GM12878 (cell line): ENCODE data around the gene OR10H2. TPM values are rescaled to one million over a fixed set of nuclear protein-coding genes. Genes with fewer than 3 reads are reported as not detected.

ENCODE experiments used
- ATAC-seq: fragments of 200-7000 bp; cut with Tn5 transposase; 3 replicates; pipeline ENCODE4 v1.9.1; 2020; ENCODE audit warnings: mild to moderate bottlenecking, moderate library complexity
- BruUV-seq: library from RNA; stranded (reverse); fragments of 400-500 nt; replicated peaks from 2 replicates; lab custom pipeline; 2021; lab: Mats Ljungman, UMichigan
- CTCF ChIA-PET: fragments of 300-600 bp; sonication (Branson Sonifier 250); formaldehyde crosslinking; extraction: SDS; loops from one replicate; lab custom pipeline; 2021; ENCODE audit warnings: inconsistent platforms; lab: Yijun Ruan, JAX
- POLR2A ChIA-PET: fragments of 350-600 bp; formaldehyde crosslinking; extraction: SDS; loops from one replicate; lab custom pipeline; 2021; ENCODE audit warnings: inconsistent platforms; lab: Charles Lee
- RAD21 ChIA-PET: fragments of 300-600 bp; sonication (Branson Sonifier 250); formaldehyde crosslinking; loops from one replicate; lab custom pipeline; 2023; ENCODE audit warnings: antibody characterized with exemption; ENCODE audit not compliant: unreplicated experiment; lab: Charles Lee
- SMC1A ChIA-PET: fragments of 300-600 bp; sonication (Branson Sonifier 250); formaldehyde crosslinking; loops from one replicate; lab custom pipeline; 2023; ENCODE audit not compliant: unreplicated experiment, uncharacterized antibody; lab: Charles Lee
- DNase-seq: peaks from one replicate; pipeline ENCODE4 v3.0.0-alpha.2; 2011; ENCODE audit warnings: low read depth, low spot score
- FAIRE-seq: peaks from 3 replicates; lab custom pipeline; 2011; peaks lifted over from hg19 to GRCh38; lab: Jason Lieb, UNC
- H2AFZ ChIP-seq: 2 replicates; pipeline ENCODE4 v1.6.0; 2011; ENCODE audit warnings: low read depth, low read length, control low read depth; ENCODE audit not compliant: control insufficient read depth
- H3K27ac ChIP-seq: 2 replicates; pipeline ENCODE4 v1.5.1; 2011; ENCODE audit warnings: control low read depth; ENCODE audit not compliant: control insufficient read depth, insufficient read depth
- H3K27me3 ChIP-seq, 2 experiments: replicated peaks in 1 of 2; 2 replicates each; pipeline versions ENCODE4 v1.6.0 to v1.6.1; 2011; ENCODE audit warnings: low read length in 1 of 2; ENCODE audit not compliant: control insufficient read depth in 2 of 2, insufficient read depth in 2 of 2
- H3K36me3 ChIP-seq, 2 experiments: 2 replicates each; pipeline ENCODE4 v1.5.1; 2011; ENCODE audit warnings: low read length in 1 of 2; ENCODE audit not compliant: control insufficient read depth in 2 of 2, insufficient read depth in 2 of 2
- H3K4me1 ChIP-seq: 2 replicates; pipeline ENCODE4 v1.6.1; 2011; ENCODE audit warnings: mild to moderate bottlenecking, low read length, moderate library complexity, mixed read lengths; ENCODE audit not compliant: control insufficient read depth, insufficient read depth
- H3K4me2 ChIP-seq: 2 replicates; pipeline ENCODE4 v1.6.0; 2011; ENCODE audit warnings: control low read depth; ENCODE audit not compliant: control insufficient read depth, insufficient read depth
- H3K4me3 ChIP-seq: fragments of 200-600 bp; sonication (generic); 2 replicates; pipeline ENCODE4 v1.5.1; 2016
- H3K79me2 ChIP-seq: 2 replicates; pipeline ENCODE4 v1.6.0; 2011; ENCODE audit warnings: low read length; ENCODE audit not compliant: control insufficient read depth, insufficient read depth
- H3K9ac ChIP-seq: 2 replicates; pipeline ENCODE4 v1.8.0; 2011; ENCODE audit warnings: low read length, control low read depth, mixed read lengths; ENCODE audit not compliant: control insufficient read depth, insufficient read depth
- H3K9me3 ChIP-seq: replicated peaks from 3 replicates; pipeline ENCODE4 v1.5.1; 2011; ENCODE audit warnings: mild to moderate bottlenecking, low read length; ENCODE audit not compliant: control insufficient read depth, insufficient read depth
- H4K20me1 ChIP-seq: 2 replicates; pipeline ENCODE4 v1.6.0; 2011; ENCODE audit not compliant: control insufficient read depth, insufficient read depth
- ASH2L ChIP-seq: fragments of 300-600, 200-600 bp; sonication (generic); IDR thresholded peaks from 2 replicates; pipeline ENCODE4 v1.6.1; 2017; ENCODE audit warnings: low read depth, mild to moderate bottlenecking, borderline replicate concordance
- MEF2A ChIP-seq: IDR thresholded peaks from 2 replicates; pipeline ENCODE4 v1.6.1; 2011; ENCODE audit warnings: low read depth, mild to moderate bottlenecking, low read length, moderate library complexity; ENCODE audit not compliant: insufficient read depth
- NR2C2 ChIP-seq: IDR thresholded peaks from 2 replicates; pipeline ENCODE4 v1.6.1; 2011; ENCODE audit warnings: borderline replicate concordance, low read depth; ENCODE audit not compliant: control insufficient read depth, insufficient read length
- NRF1 ChIP-seq: conservative IDR thresholded peaks from 2 replicates; pipeline ENCODE4 v1.6.1; 2011; ENCODE audit warnings: mild to moderate bottlenecking, low read depth, low read length, improper control_type of control experiment
- SIX5 ChIP-seq: IDR thresholded peaks from 2 replicates; pipeline ENCODE4 v1.6.1; 2011; ENCODE audit warnings: mild to moderate bottlenecking, low read depth, low read length, moderate library complexity; ENCODE audit not compliant: severe bottlenecking
- SMAD5 ChIP-seq: IDR thresholded peaks from 2 replicates; pipeline ENCODE4 v1.6.1; 2016; ENCODE audit warnings: antibody characterized with exemption, low read depth
- SMARCA5 ChIP-seq: fragments of 450-650 bp; IDR thresholded peaks from 2 replicates; pipeline ENCODE4 v1.6.1; 2017; ENCODE audit warnings: mild to moderate bottlenecking
- WGBS: methylation state at CpG from one replicate; pipeline ENCODE4 v1.1.6; 2016; ENCODE audit warnings: low lambda C conversion rate; ENCODE audit not compliant: insufficient replicate concordance, insufficient coverage; ENCODE audit errors: missing lambda C conversion rate; 5-methylcytosine and 5-hydroxymethylcytosine counted together
- in situ Hi-C: fragments of 300-500 bp; cut with MboI; formaldehyde crosslinking; loops from 9 replicates; pipeline ENCODE4 v1.14.3; 2018; ENCODE audit warnings: mixed read lengths
- intact Hi-C: fragments of 100-400 bp; cut with micrococcal nuclease; formaldehyde crosslinking; loops from one replicate; pipeline ENCODE4 v1.14.2; 2022; ENCODE audit not compliant: unreplicated experiment
- polyA plus RNA-seq, 11 experiments: library from polyadenylated mRNA; depleted of rRNA in 4 of 11; unstranded in 6 of 11; stranded (reverse) in 5 of 11; fragments of >200 nt; fragmentation: Nextera tagmentation in 4 of 11; fragmentation: Illumina TruSeq in 1 of 11; extraction: Ambion mirVana in 4 of 11; extraction: Trizol in 1 of 11; gene quantifications; 1 replicate in 1 of 11; 2 replicates in 10 of 11; pipeline versions ENCODE4 v1.2.1 to v1.2.3, GENCODE V29; 2011 to 2016; ENCODE audit warnings: inconsistent platforms in 2 of 11, missing spikeins in 2 of 11, low read depth in 1 of 11
- total RNA-seq, 4 experiments: library from RNA; depleted of rRNA in 3 of 4; stranded (reverse); fragments of >200 nt in 3 of 4; fragmentation: Illumina TruSeq in 1 of 4; extraction: Trizol in 1 of 4; gene quantifications; 2 replicates each; pipeline versions ENCODE4 v1.2.1 to v1.2.3, GENCODE V29; 2013 to 2021
- TF ChIP-seq, protein P1 (sequence below): fragments of 150-350 bp; IDR thresholded peaks from 2 replicates; pipeline ENCODE4 v1.6.1; 2016; ENCODE audit warnings: low read depth, low read length
- TF ChIP-seq, protein P2 (sequence below): fragments of 450-650 bp; IDR thresholded peaks from 2 replicates; pipeline ENCODE4 v1.6.1; 2018; ENCODE audit warnings: borderline replicate concordance, mild to moderate bottlenecking; ENCODE audit not compliant: partially characterized antibody
- TF ChIP-seq, protein P3 (sequence below): fragments of 450-650 bp; IDR thresholded peaks from 2 replicates; pipeline ENCODE4 v1.6.1; 2014; ENCODE audit warnings: mild to moderate bottlenecking

OR10H2 gene
- total and polyA plus RNA-seq, 10 of the 15 experiments (the other 5 are each of a cell fraction or from before 2014, with no cell fraction given) = not detected

DNA sequence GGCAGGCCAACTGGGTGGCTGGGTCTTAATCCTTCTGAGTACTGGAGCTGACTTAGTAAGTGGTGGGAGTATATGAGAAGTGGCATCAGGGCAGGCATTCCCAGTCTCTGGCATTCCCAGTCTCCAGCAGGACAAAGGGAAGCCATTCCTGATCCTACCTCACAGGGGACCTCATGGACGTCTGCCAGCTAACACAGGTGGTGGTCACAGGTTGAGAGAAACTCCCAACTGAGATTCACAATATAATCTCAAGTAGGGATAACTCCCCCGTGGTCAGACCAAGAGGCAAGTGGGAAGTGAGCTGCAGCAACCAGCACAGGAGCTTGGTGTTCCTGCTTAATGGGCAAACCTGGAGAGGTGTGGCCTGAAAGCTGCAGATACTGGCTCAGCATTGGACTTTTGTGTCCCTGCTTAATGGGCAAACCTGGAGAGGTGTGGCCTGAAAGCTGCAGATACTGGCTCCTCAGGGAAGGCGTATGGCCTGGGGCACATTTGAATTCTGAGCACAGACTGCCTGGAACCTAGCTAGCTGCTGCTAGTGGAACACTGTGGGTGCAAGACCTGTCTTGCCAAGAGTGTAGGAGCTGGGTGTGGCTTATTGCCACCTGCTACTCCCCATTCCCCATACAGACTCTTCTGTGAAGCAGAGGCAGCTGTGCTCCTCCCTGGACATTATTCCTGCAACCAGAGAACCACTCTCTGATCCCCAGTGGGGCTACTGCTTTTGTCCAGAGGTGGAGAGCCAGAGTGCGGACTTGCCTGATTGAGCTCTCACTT lies 25.9 kb upstream of the OR10H2 start:
- ATAC-seq = no peak
- WGBS = 3% methylated on average over 4 of the region's 4 CpGs
- Histone ChIP-seq H3K9me3 (no peaks in the 10 kb centered on the region), H3K9ac (no peak overlapping the region), H3K27me3 (no peaks in the 10 kb centered on the region), H3K4me2 (no peak overlapping the region), H2AFZ (no peak overlapping the region), H3K27ac (no peak overlapping the region), H3K4me1 (no peaks in the 10 kb centered on the region), H3K4me3 (no peak overlapping the region), H3K79me2 (no peaks in the 10 kb centered on the region), H3K36me3 (no peaks in the 10 kb centered on the region), H4K20me1 (no peaks in the 10 kb centered on the region)
- DNase-seq = no peak
- intact Hi-C loops = no loop called here
- ChIA-PET POLR2A (no interaction called here), RAD21 (no interaction called here), CTCF (interaction anchor here (0.6 kb wide), 1 partner anchor 749 kb away, joined by 3 read pairs; no protein-coding TSS in a partner anchor), SMC1A (interaction anchor here (0.6 kb wide), 1 partner anchor 135 kb away, joined by 3 read pairs; no protein-coding TSS in a partner anchor)
- TF ChIP-seq ASH2L (no peak), SMAD5 (no peak), SMARCA5 (no peak), NRF1 (no peak), MEF2A (no peak), SIX5 (no peak), NR2C2 (no peak)
- TF ChIP-seq, protein P1, sequence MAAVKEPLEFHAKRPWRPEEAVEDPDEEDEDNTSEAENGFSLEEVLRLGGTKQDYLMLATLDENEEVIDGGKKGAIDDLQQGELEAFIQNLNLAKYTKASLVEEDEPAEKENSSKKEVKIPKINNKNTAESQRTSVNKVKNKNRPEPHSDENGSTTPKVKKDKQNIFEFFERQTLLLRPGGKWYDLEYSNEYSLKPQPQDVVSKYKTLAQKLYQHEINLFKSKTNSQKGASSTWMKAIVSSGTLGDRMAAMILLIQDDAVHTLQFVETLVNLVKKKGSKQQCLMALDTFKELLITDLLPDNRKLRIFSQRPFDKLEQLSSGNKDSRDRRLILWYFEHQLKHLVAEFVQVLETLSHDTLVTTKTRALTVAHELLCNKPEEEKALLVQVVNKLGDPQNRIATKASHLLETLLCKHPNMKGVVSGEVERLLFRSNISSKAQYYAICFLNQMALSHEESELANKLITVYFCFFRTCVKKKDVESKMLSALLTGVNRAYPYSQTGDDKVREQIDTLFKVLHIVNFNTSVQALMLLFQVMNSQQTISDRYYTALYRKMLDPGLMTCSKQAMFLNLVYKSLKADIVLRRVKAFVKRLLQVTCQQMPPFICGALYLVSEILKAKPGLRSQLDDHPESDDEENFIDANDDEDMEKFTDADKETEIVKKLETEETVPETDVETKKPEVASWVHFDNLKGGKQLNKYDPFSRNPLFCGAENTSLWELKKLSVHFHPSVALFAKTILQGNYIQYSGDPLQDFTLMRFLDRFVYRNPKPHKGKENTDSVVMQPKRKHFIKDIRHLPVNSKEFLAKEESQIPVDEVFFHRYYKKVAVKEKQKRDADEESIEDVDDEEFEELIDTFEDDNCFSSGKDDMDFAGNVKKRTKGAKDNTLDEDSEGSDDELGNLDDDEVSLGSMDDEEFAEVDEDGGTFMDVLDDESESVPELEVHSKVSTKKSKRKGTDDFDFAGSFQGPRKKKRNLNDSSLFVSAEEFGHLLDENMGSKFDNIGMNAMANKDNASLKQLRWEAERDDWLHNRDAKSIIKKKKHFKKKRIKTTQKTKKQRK = no peak
- TF ChIP-seq, protein P2, sequence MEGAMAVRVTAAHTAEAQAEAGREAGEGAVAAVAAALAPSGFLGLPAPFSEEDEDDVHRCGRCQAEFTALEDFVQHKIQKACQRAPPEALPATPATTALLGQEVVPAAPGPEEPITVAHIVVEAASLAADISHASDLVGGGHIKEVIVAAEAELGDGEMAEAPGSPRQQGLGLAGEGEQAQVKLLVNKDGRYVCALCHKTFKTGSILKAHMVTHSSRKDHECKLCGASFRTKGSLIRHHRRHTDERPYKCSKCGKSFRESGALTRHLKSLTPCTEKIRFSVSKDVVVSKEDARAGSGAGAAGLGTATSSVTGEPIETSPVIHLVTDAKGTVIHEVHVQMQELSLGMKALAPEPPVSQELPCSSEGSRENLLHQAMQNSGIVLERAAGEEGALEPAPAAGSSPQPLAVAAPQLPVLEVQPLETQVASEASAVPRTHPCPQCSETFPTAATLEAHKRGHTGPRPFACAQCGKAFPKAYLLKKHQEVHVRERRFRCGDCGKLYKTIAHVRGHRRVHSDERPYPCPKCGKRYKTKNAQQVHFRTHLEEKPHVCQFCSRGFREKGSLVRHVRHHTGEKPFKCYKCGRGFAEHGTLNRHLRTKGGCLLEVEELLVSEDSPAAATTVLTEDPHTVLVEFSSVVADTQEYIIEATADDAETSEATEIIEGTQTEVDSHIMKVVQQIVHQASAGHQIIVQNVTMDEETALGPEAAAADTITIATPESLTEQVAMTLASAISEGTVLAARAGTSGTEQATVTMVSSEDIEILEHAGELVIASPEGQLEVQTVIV = no peak
- TF ChIP-seq, protein P3, sequence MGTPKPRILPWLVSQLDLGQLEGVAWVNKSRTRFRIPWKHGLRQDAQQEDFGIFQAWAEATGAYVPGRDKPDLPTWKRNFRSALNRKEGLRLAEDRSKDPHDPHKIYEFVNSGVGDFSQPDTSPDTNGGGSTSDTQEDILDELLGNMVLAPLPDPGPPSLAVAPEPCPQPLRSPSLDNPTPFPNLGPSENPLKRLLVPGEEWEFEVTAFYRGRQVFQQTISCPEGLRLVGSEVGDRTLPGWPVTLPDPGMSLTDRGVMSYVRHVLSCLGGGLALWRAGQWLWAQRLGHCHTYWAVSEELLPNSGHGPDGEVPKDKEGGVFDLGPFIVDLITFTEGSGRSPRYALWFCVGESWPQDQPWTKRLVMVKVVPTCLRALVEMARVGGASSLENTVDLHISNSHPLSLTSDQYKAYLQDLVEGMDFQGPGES = no peak
- BruUV-seq = no TSS peak
- in situ Hi-C loops = no loop called here
- FAIRE-seq = no peak
